Astrocyte (in vitro differentiated cells and primary cell): ENCODE measurements around the gene C1QL2. TPM values are rescaled to one million over a fixed set of nuclear protein-coding genes. Genes with fewer than 3 reads are reported as not detected.

ENCODE experiments used
- DNase-seq: peaks from one replicate; pipeline ENCODE4 v3.0.0-alpha.2; 2010; ENCODE audit warnings: low read depth
- FAIRE-seq: peaks from 2 replicates; lab custom pipeline; 2011; peaks lifted over from hg19 to GRCh38; lab: Jason Lieb, UNC
- H2AFZ ChIP-seq: 2 replicates; pipeline ENCODE4 v1.6.0; 2012; ENCODE audit warnings: low read depth, low read length, inconsistent platforms
- H3K27ac ChIP-seq: 2 replicates; pipeline ENCODE4 v1.5.1; 2011; ENCODE audit warnings: low read depth, low read length, inconsistent platforms
- H3K27me3 ChIP-seq: 2 replicates; pipeline ENCODE4 v1.6.0; 2011; ENCODE audit warnings: low read length, inconsistent platforms; ENCODE audit not compliant: insufficient read depth
- H3K36me3 ChIP-seq: 2 replicates; pipeline ENCODE4 v1.5.1; 2011; ENCODE audit warnings: low read length, inconsistent platforms; ENCODE audit not compliant: insufficient read depth
- H3K4me1 ChIP-seq: 2 replicates; pipeline ENCODE4 v1.5.1; 2011; ENCODE audit warnings: low read length, inconsistent platforms; ENCODE audit not compliant: insufficient read depth
- H3K4me2 ChIP-seq: 2 replicates; pipeline ENCODE4 v1.6.0; 2012; ENCODE audit warnings: low read length, inconsistent platforms
- H3K4me3 ChIP-seq: 2 replicates; pipeline ENCODE4 v1.5.1; 2011; ENCODE audit warnings: low read depth, mild to moderate bottlenecking, low read length, inconsistent platforms; ENCODE audit not compliant: insufficient read depth
- H3K79me2 ChIP-seq: 2 replicates; pipeline ENCODE4 v1.6.0; 2012; ENCODE audit warnings: mild to moderate bottlenecking, low read length, inconsistent platforms; ENCODE audit not compliant: insufficient read depth
- H3K9ac ChIP-seq: 2 replicates; pipeline ENCODE4 v1.6.0; 2012; ENCODE audit warnings: mild to moderate bottlenecking, low read length, inconsistent platforms
- H3K9me3 ChIP-seq: 2 replicates; pipeline ENCODE4 v1.5.1; 2012; ENCODE audit warnings: low read depth, mild to moderate bottlenecking, low read length, inconsistent platforms; ENCODE audit not compliant: insufficient read depth
- H4K20me1 ChIP-seq: 2 replicates; pipeline ENCODE4 v1.6.0; 2012; ENCODE audit warnings: low read length, inconsistent platforms; ENCODE audit not compliant: insufficient read depth
- H3K27ac Mint-ChIP-seq: one replicate; pipeline ENCODE4 v1.8.0; 2021; ENCODE audit warnings: mild to moderate bottlenecking, mixed read lengths; ENCODE audit not compliant: unreplicated experiment
- H3K27me3 Mint-ChIP-seq: one replicate; pipeline ENCODE4 v1.8.0; 2021; ENCODE audit warnings: low read depth, mixed read lengths; ENCODE audit not compliant: unreplicated experiment
- H3K36me3 Mint-ChIP-seq: one replicate; pipeline ENCODE4 v1.8.0; 2021; ENCODE audit warnings: low read depth, mixed read lengths; ENCODE audit not compliant: unreplicated experiment
- H3K4me1 Mint-ChIP-seq: one replicate; pipeline ENCODE4 v1.8.0; 2021; ENCODE audit warnings: low read depth, mixed read lengths; ENCODE audit not compliant: unreplicated experiment
- H3K4me3 Mint-ChIP-seq: one replicate; pipeline ENCODE4 v1.8.0; 2021; ENCODE audit warnings: mild to moderate bottlenecking, moderate library complexity, mixed read lengths; ENCODE audit not compliant: unreplicated experiment
- H3K9me3 Mint-ChIP-seq: one replicate; pipeline ENCODE4 v1.8.0; 2021; ENCODE audit warnings: mild to moderate bottlenecking, mixed read lengths; ENCODE audit not compliant: unreplicated experiment
- EZH2 ChIP-seq: IDR thresholded peaks from 2 replicates; pipeline ENCODE4 v1.6.1; 2012; ENCODE audit warnings: mild to moderate bottlenecking, low read length, inconsistent platforms; ENCODE audit not compliant: insufficient read depth
- total RNA-seq: library from RNA; stranded (reverse); gene quantifications from 2 replicates; pipeline ENCODE4 v1.2.1, GENCODE V29; 2021
- TF ChIP-seq, protein P1 (sequence below): IDR thresholded peaks from 2 replicates; pipeline ENCODE4 v1.5.1; 2011; ENCODE audit warnings: low read depth, mild to moderate bottlenecking, inconsistent platforms, low read length, moderate library complexity; ENCODE audit not compliant: insufficient read depth

Gene C1QL2
- total RNA-seq, 1 donor from 2014 or later = 0.20 TPM

GRCh38 chr2:119179991-119180390 is 21.4 kb upstream of the C1QL2 start:
- Histone ChIP-seq H3K27me3 (no peaks in the 10 kb centered on the region), H3K4me3 (no peak overlapping the region), H4K20me1 (no peaks in the 10 kb centered on the region), H3K9ac (no peak overlapping the region), H3K4me1 (peaks cover 5% of the 10 kb centered on the region), H3K79me2 (no peaks in the 10 kb centered on the region), H3K9me3 (no peaks in the 10 kb centered on the region), H3K36me3 (no peaks in the 10 kb centered on the region), H3K27ac (no peak overlapping the region), H3K4me2 (no peak overlapping the region), H2AFZ (no peak overlapping the region)
- Mint-ChIP-seq H3K27me3 (peaks cover 22% of the 10 kb centered on the region), H3K36me3 (no peaks in the 10 kb centered on the region), H3K4me1 (peaks cover 9% of the 10 kb centered on the region), H3K9me3 (peaks cover 1% of the 10 kb centered on the region), H3K4me3 (no peak overlapping the region), H3K27ac (no peak overlapping the region)
- DNase-seq (no peak), FAIRE-seq (no peak)
- TF ChIP-seq, protein P1, sequence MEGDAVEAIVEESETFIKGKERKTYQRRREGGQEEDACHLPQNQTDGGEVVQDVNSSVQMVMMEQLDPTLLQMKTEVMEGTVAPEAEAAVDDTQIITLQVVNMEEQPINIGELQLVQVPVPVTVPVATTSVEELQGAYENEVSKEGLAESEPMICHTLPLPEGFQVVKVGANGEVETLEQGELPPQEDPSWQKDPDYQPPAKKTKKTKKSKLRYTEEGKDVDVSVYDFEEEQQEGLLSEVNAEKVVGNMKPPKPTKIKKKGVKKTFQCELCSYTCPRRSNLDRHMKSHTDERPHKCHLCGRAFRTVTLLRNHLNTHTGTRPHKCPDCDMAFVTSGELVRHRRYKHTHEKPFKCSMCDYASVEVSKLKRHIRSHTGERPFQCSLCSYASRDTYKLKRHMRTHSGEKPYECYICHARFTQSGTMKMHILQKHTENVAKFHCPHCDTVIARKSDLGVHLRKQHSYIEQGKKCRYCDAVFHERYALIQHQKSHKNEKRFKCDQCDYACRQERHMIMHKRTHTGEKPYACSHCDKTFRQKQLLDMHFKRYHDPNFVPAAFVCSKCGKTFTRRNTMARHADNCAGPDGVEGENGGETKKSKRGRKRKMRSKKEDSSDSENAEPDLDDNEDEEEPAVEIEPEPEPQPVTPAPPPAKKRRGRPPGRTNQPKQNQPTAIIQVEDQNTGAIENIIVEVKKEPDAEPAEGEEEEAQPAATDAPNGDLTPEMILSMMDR = no peak
- no peak for TF ChIP-seq EZH2

- H3K4me2 ChIP-seq = no peak overlapping the region
- Mint-ChIP-seq H3K9me3 (peaks cover 1% of the 10 kb centered on the region), H3K4me1 (peaks cover 12% of the 10 kb centered on the region), H3K27ac (peak overlapping the region; percentile 66), H3K36me3 (no peaks in the 10 kb centered on the region), H3K27me3 (peaks cover 15% of the 10 kb centered on the region), H3K4me3 (no peak overlapping the region)
- H3K36me3 ChIP-seq = no peaks in the 10 kb centered on the region
- no peak overlapping the region for H3K27ac ChIP-seq
- no peaks in the 10 kb centered on the region for H4K20me1 ChIP-seq
- H3K79me2 ChIP-seq = no peaks in the 10 kb centered on the region
- TF ChIP-seq EZH2 = no peak
- TF ChIP-seq, protein P1 = no peak
- FAIRE-seq = no peak
- H3K9ac ChIP-seq = no peak overlapping the region
- H3K9me3 ChIP-seq = no peaks in the 10 kb centered on the region
- no peak overlapping the region for H2AFZ ChIP-seq
- no peak overlapping the region for H3K4me3 ChIP-seq
- DNase-seq = no peak
- peaks cover 5% of the 10 kb centered on the region for H3K4me1 ChIP-seq
- no peaks in the 10 kb centered on the region for H3K27me3 ChIP-seq
These were observed 20.7 kb upstream of the C1QL2 start for GRCh38 chr2:119179202-119179601.

DNA sequence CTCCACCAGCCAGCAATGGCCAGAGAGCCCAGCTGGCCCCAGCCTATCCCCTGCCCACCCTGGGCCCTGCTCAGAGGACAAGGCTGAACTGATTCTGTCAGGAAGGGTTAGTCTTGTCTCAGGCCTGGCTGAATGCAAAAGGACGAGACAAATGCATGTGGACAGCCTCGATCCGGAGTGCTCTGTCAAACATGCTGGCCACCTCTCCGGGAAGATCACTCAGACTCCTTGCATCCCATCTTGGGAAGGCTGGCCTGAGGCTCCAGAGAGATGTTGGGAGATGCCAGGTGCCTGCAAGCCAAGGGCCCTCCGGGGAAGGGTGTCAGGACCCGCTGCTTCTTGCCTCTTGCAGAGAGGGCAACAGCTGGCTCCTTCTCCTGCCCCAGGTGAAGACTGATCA is 20.2 kb upstream of the C1QL2 start:
- peaks cover 15% of the 10 kb centered on the region for H3K27me3 Mint-ChIP-seq
- H3K27ac Mint-ChIP-seq = no peak overlapping the region
- FAIRE-seq (no peak), DNase-seq (no peak)
- no peak overlapping the region for H3K4me2 ChIP-seq
- H3K79me2 ChIP-seq = no peaks in the 10 kb centered on the region
- H3K4me1 Mint-ChIP-seq = peaks cover 12% of the 10 kb centered on the region
- H4K20me1 ChIP-seq = no peaks in the 10 kb centered on the region
- H3K9me3 ChIP-seq = no peaks in the 10 kb centered on the region
- no peaks in the 10 kb centered on the region for H3K27me3 ChIP-seq
- H3K27ac ChIP-seq = no peak overlapping the region
- H3K4me1 ChIP-seq = peaks cover 5% of the 10 kb centered on the region
- H3K36me3 Mint-ChIP-seq = no peaks in the 10 kb centered on the region
- no peak overlapping the region for H3K4me3 ChIP-seq
- no peak overlapping the region for H3K4me3 Mint-ChIP-seq
- H2AFZ ChIP-seq = no peak overlapping the region
- H3K9ac ChIP-seq = no peak overlapping the region
- peaks cover 1% of the 10 kb centered on the region for H3K9me3 Mint-ChIP-seq
- H3K36me3 ChIP-seq = no peaks in the 10 kb centered on the region
- TF ChIP-seq EZH2 = no peak
- TF ChIP-seq, protein P1 = no peak
